Panc1 (cell line): Measurements from ENCODE around the gene TWIST2. TPM values are rescaled to one million over a fixed set of nuclear protein-coding genes. Genes with fewer than 3 reads are reported as not detected.

Experiments
- ATAC-seq: fragments of 200-7000 bp; cut with Tn5 transposase; 2 replicates; pipeline ENCODE4 v1.9.1; 2020; ENCODE audit warnings: mild to moderate bottlenecking, moderate library complexity
- BruUV-seq: library from RNA; stranded (reverse); fragments of 400-500 nt; replicated peaks from 2 replicates; lab custom pipeline; 2021; lab: Mats Ljungman, UMichigan
- CTCF ChIA-PET: fragments of 300-600 bp; sonication (Branson Sonifier 250); formaldehyde crosslinking; loops from one replicate; lab custom pipeline; 2022; ENCODE audit warnings: antibody characterized with exemption; lab: Charles Lee
- POLR2A ChIA-PET: fragments of 300-600 bp; sonication (Branson Sonifier 250); formaldehyde crosslinking; loops from one replicate; lab custom pipeline; 2022; ENCODE audit warnings: antibody characterized with exemption; lab: Charles Lee
- DNase-seq: peaks from one replicate; pipeline ENCODE4 v3.0.0-alpha.2; 2010; ENCODE audit warnings: low read depth, low spot score
- H3K27ac ChIP-seq: 2 replicates; pipeline ENCODE4 v1.5.1; 2011; ENCODE audit warnings: mild to moderate bottlenecking, low read length, inconsistent platforms
- H3K27me3 ChIP-seq: fragments of 200-500 bp; sonication (Bioruptor generic); 2 replicates; pipeline ENCODE4 v1.6.0; 2014; ENCODE audit warnings: low read length, inconsistent platforms; ENCODE audit not compliant: control insufficient read depth, insufficient read depth
- H3K36me3 ChIP-seq: fragments of 200-500 bp; sonication (Bioruptor generic); 2 replicates; pipeline ENCODE4 v1.5.1; 2014; ENCODE audit warnings: inconsistent platforms, mild to moderate bottlenecking, low read length, moderate library complexity; ENCODE audit not compliant: control insufficient read depth, insufficient read depth
- H3K4me1 ChIP-seq: 2 replicates; pipeline ENCODE4 v1.5.1; 2011; ENCODE audit warnings: inconsistent platforms, mild to moderate bottlenecking, low read length, moderate library complexity; ENCODE audit not compliant: control insufficient read depth, insufficient read depth
- H3K4me3 ChIP-seq, 2 experiments: 2 replicates each; pipeline ENCODE4 v1.5.1; 2011 to 2012; ENCODE audit warnings: low read depth in 2 of 2, low read length in 2 of 2, mild to moderate bottlenecking in 2 of 2, inconsistent platforms in 1 of 2, moderate library complexity in 1 of 2
- H3K9me3 ChIP-seq: fragments of 200-500 bp; sonication (Bioruptor generic); 2 replicates; pipeline ENCODE4 v1.5.1; 2014; ENCODE audit warnings: low read depth, mild to moderate bottlenecking, inconsistent platforms, low read length, moderate library complexity; ENCODE audit not compliant: control insufficient read depth, insufficient read depth
- CTCF ChIP-seq: fragments of 450-650 bp; IDR thresholded peaks from 2 replicates; pipeline ENCODE4 v1.5.1; 2017; ENCODE audit warnings: mild to moderate bottlenecking
- POLR2AphosphoS5 ChIP-seq: IDR thresholded peaks from 2 replicates; pipeline ENCODE4 v1.6.1; 2012; ENCODE audit warnings: mild to moderate bottlenecking, low read depth, low read length, moderate library complexity
- REST ChIP-seq, 2 experiments: IDR thresholded peaks; 2 replicates each; pipeline ENCODE4 v1.6.1; 2011 to 2012; ENCODE audit warnings: low read depth in 2 of 2, control low read depth in 1 of 2, low read length in 1 of 2, mild to moderate bottlenecking in 1 of 2, moderate library complexity in 1 of 2; ENCODE audit not compliant: insufficient read depth in 1 of 2
- SIN3A ChIP-seq: IDR thresholded peaks from 2 replicates; pipeline ENCODE4 v1.6.1; 2012; ENCODE audit warnings: low read depth, mild to moderate bottlenecking, low read length, moderate library complexity, borderline replicate concordance; ENCODE audit not compliant: insufficient read depth
- TCF7L2 ChIP-seq: IDR thresholded peaks from 2 replicates; pipeline ENCODE4 v1.6.1; 2011; ENCODE audit warnings: mild to moderate bottlenecking, low read depth, low read length, inconsistent platforms
- in situ Hi-C: cut with HindIII; loops from 2 replicates; pipeline ENCODE4 v1.10.0; 2016; ENCODE audit warnings: low sequenced_read_pairs, low pct_unique_long_range_greater_than_20kb
- intact Hi-C: fragments of 100-400 bp; cut with micrococcal nuclease; formaldehyde crosslinking; loops from one replicate; pipeline ENCODE4 v1.10.0; 2022; ENCODE audit not compliant: unreplicated experiment
- total RNA-seq: library from RNA; stranded (reverse); gene quantifications from one replicate; pipeline ENCODE4 v1.2.1, GENCODE V29; 2021; ENCODE audit not compliant: unreplicated experiment

The TWIST2 gene
- total RNA-seq, 1 experiment from 2014 or later: 4.2 TPM

GRCh38 chr2:238846378-238846627, 1.6 kb upstream of the TWIST2 start:
- no peak overlapping the region for H3K4me3 ChIP-seq
- no peaks in the 10 kb centered on the region for H3K27me3 ChIP-seq
- peaks cover 5% of the 10 kb centered on the region; the same call in 1 of the 2 replicates for H3K4me1 ChIP-seq
- no peak overlapping the region for H3K27ac ChIP-seq
- BruUV-seq: no TSS peak
- DNase-seq (no peak), ATAC-seq (no peak)
- in situ Hi-C loops: no loop called here
- no peak for TF ChIP-seq REST (IDR thresholded peaks at IDR 0.05; ENCODE audit: insufficient read depth in 1 of 2, low read depth in 2 of 2, low read length in 1 of 2)
- TF ChIP-seq SIN3A: no peak
- TF ChIP-seq TCF7L2: no peak
- TF ChIP-seq POLR2AphosphoS5: no peak
- TF ChIP-seq CTCF: no peak
- intact Hi-C loops: no loop called here
- POLR2A ChIA-PET: no interaction called here
- CTCF ChIA-PET: no interaction called here
- H3K36me3 ChIP-seq: no peaks in the 10 kb centered on the region
- H3K9me3 ChIP-seq: no peaks in the 10 kb centered on the region

GRCh38 chr2:238846628-238847418, 1.1 kb upstream of the TWIST2 start:
- CTCF ChIA-PET: no interaction called here
- no peak for ATAC-seq
- no peak overlapping the region for H3K27ac ChIP-seq
- no peaks in the 10 kb centered on the region for H3K27me3 ChIP-seq
- TF ChIP-seq TCF7L2 (no peak), REST (IDR thresholded peaks at IDR 0.05; ENCODE audit: insufficient read depth in 1 of 2, low read depth in 2 of 2, low read length in 1 of 2) (no peak), POLR2AphosphoS5 (no peak), SIN3A (no peak)
- in situ Hi-C loops (no loop called here), intact Hi-C loops (no loop called here)
- DNase-seq: no peak
- no TSS peak for BruUV-seq
- no peak overlapping the region; a peak in 1 of 4 replicates for H3K4me3 ChIP-seq
- H3K4me1 ChIP-seq: peaks cover 6% of the 10 kb centered on the region; the same call in 1 of the 2 replicates
- H3K36me3 ChIP-seq: no peaks in the 10 kb centered on the region
- H3K9me3 ChIP-seq: no peaks in the 10 kb centered on the region
- POLR2A ChIA-PET: no interaction called here
